Measurements from ENCODE around the gene RELN.
"Not testable (repeated sequence)": the region's sequence is repeated elsewhere in the genome, so short reads cannot be mapped to it uniquely, and the experiment has no call there.

Gene RELN

DNA sequence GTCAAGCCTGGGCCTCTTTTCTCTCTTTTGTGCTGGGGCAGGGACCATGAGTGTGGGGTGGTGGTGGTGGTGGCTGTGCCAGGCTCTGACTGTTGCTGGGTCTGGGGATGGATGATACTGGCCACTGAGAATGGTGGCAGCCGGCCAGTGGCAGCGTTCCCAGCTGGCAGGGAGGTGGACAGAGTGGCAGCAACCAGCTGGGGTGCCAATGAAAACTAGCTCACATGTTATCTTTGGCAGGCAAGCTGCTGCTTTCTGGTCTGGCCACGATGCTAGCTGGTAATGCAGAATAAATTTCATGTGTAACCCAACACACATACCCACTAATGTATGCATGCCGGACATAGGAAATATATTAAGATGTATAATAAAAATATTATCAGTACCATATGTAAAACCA, 448.4 kb downstream of the RELN start:
- DNase-seq, result no peak

DNA sequence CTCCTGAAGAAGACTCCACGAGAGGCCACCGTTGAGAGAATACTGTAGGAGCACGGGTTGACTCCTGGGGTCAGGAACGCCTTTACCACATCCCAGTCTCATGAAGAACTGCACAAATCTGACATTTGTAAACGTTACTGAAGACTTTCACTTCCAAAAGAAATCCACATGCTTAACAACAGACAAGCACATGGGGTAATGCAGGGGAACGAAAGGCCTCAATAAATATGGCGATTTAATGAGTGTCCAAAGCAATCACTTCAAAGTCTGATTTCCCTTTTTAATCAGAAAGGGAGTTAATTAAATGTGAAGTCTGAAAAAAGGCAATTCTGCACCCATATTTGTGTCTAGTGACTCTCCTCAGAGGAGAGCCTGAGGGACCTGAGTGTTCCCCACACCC, 449.1 kb downstream of the RELN start:
- no peak for DNase-seq

DNA sequence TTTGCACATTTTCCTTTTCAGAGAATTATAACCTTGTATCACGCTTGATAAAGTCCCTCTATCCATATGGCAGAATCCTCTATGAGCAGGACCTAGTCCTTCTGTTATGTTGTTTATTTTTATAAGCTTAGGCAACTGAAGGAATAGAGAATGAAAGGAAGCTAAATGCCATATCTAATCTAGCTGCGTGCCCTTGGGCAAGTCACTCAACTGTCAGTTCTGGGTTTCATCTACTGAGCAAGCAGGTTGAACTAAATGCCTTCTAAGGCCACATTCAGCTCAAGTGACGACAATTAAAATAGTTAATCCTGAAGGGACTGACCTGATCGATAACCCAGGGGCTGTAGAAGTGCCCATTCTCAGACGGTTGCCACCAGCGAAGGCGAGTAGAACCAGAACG, 449.6 kb downstream of the RELN start:
- no peak for DNase-seq

DNA sequence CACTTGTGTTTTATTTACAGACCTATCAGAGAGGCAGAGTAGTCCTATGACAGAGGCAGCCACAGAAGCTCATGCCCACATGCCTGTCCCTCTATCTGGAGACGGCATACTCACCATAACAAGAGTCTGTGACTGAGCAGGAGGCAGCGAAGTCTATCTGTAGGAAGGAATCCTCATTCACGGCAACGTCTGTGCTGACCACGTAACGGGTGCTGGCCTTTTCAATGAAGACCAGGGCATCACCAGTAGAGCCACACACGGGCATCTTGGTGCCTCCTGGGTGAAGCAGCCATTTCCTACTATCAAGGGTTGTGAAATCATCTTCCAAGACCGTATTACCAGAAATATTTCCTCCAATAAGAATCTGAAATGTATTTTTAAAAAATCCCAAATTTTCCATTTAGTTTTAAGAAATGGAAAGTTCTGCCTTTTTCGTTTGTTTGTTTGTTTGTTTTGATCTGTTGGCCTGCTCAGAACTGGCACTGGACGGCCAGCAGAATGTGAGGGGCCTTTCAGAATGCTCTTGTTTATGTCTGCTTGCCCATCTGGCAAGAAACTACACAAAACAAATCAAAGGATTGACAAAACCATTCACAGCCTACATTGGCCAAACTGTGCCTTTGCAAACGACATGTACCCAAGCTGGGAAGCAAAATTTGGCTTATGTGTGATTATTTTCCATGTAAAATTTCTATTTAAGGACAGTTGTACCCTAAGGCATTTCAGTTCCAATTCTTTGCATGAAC, 450.3 kb downstream of the RELN start:
- no peak for DNase-seq

DNA sequence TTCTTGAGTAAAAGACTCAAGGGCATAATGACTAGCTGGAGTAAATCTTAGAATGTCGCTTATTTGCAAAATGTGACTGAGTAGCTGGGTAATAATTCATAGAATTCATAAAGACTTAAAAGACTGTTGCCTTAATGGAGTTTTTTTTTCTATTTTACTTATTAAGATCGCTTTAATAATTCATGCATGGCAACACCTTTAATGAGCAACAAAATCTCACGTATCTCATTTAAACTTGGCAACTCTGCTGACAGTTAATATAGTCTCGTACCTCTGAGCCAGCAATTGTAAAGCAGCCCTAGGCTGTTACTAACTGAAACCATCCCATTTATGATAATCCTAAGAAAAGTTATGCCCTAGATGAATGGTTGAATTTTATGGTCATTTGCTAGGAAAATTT, 455.7 kb downstream of the RELN start:
- no peak for DNase-seq

DNA sequence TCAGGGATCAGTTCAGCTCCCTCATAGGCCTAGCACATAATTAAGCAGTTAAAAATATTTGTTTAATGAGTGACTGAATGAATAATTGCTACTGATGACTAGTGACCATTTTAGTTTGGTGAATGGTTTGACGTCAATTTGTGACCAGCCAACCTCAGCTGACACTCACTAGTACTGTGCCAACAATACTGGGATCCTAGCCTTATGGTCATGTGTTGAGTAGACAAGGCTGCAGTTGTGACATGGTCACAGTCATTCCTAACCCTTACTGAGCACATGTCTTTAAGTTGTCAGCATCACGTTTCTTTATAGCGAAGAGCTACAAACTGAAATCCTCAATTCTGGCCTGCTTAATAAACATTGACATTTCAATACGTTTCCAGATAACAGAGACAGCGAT, 456.5 kb downstream of the RELN start:
- no peak for DNase-seq

DNA sequence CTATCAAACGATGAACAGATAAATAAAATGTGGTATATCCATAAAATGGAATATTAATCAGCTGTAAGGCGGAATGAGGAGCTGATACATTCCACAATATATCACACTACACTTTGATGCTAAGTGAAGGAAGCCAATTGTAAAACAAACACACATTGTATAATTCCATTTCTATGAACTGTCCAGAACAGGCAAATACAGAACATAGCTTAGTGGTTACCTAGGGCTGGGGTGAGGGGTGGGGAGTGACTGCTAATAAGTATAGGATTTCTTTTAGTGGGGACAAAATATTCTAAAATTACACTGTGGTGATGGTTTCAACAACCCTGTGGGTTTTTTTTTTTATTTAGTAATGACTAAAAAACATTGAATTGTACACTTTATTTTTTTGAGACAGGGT, 461.3 kb downstream of the RELN start:
- no peak for DNase-seq

DNA sequence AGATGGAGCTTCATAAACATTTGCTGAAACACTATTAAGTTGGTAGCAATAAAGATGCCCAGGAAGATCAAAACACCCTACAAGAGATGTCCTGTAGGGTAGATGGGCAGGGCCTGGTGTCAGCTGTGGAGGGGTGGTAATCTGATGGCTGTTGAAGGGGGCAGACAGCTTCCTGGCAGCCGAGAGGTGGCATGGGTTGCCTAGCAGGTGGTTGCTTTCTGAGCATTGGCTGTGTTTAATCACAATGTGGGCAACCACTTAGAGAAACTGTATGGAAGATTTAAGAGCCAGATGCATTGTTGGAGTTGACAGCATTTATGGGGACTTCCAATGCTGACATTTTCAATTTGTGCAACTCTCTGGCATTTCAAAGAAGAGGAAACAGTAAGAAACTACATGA, 463.5 kb downstream of the RELN start:
- no peak for DNase-seq

DNA sequence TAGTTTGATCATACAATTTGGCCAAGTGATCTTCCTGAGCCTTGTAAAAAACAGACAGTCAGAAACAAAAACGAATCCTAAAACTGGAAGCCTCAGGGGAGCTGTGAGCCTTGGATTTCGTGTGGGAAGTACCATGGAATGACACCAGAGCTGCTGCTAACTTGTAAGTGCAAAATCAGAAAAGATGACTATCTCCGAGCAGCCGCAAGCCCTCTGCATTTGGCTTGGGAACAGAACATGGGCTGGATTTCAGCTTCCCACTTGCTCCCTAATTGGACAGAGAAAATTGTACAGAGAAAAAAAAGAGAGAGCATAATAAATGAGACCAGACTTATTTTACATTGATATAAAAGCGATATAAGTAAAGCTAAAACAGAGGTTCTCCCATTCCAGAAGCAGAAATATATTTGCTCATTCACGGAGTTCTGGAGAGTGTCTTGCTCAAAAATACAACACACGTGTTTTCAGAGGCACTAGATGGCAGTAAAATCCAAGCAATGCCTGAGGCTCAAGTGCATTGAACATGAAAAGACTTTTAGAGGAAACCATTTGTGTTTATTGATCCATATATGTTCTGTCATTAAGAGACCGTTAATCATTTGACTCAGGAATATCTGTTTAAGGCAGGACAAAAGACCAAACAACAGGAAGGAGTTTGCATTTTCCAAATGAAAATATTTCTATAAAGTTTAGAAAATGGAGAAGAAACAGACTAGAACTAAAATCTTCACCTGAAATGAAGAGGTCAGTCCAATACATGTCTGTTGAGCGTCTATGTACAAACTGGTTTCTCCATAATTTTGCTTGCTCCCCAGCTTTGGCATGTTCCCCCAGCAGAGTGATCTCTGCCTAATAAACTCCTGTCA, 465.2 kb downstream of the RELN start:
- no peak for DNase-seq

DNA sequence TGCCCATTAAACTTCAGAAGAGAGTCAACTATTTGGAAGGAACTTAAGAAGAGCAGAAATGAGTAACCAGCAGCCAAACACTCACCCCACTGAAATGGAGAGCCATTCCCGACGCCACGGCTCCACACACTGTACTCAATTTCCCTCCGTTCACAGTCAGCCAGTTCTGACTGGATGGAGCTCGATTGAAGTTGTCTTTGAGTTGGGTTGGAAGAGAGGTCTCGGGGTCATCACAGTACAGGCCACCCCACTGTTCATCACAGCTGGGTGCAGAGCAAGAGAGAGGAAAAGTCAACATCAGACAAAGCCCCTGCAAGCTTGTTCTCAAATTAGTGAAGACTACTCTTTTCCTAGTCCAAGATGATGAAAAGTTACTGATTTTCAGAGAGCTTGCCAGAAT, 467.5 kb downstream of the RELN start:
- DNase-seq, result no peak

DNA sequence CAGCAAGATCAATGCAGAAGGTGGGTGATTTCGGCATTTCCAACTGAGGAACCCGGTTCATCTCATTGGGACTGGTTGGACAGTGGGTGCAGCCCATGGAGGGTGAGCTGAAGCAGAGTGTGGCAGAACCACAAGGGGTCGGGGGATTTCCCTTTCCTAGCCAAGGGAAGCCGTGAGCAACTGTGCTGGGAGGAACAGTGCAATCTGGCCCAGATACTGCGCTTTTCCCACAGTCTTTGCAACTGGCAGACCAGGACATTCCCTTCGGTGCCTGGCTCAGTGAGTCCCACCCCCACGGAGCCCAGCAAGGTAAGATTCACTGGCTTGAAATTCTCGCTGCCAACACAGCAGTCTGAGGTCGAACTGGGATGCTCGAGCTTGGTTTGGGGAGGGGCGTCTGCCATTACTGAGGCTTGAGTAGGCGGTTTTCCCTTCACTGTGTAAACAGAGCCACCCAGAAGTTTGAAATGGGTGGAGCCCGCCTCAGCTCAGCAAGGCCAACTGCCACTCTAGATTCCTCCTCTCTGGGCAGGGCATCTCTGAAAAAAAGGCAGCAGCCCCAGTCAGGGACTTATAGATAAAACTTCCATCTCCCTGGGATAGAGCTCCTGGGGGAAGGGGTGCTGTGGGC, 484.8 kb downstream of the RELN start:
- no peak for DNase-seq

DNA sequence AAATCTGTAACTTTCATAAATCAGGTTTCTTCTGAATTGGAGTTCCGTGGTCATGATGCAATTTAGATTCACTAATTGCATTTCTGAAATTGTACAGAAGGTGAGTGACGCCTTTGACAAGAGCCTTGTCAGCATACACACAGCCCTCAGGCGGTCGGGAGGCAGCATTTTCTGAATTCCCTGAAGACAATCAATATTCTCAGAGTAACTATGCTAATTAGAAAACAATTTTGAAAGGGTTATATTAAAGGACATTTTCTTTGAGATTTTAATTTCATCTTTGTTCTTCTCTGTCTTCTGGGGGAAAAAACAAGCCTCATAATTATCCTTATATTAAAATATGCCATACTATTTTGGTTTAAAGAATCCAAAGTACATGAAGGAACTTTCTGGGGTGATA, 488.3 kb downstream of the RELN start:
- no peak for DNase-seq

DNA sequence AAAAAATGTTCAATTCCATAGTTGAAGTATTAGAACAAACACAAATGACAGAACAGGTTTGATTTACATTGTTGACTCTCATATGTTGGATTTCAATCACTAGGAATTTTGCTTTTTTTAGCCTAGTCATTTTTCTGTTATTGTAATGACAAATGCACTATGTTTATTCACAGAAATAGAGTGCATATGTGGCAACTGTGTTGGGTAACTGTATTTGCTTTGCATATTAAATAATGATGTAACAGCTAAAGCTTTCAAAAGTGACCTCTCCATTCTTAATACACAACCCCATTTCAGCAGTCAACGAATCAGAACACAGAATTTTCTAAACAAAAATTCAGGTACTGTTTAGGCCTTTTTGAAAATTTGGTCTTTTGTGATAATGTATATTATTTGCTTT, 489.5 kb downstream of the RELN start:
- DNase-seq, result no peak

DNA sequence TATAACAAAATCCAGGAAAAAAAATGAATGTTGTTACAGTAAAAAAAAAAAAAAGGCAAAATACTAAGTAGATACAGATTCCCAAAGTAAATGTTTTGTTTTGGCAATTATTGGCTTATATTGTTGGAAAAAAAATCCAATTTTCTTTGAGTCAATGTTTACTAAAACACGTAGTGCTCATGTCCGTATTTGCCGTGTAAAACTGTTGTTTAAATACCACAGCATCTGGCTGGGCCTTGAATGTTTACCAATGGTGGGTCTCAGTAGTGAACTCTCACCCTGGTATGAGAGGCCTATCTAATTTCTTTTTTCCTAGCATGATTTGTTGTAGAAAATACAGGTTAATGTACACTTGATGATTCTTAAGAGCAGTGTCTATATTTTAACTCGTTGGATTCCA, 502.0 kb downstream of the RELN start:
- no peak for DNase-seq

DNA sequence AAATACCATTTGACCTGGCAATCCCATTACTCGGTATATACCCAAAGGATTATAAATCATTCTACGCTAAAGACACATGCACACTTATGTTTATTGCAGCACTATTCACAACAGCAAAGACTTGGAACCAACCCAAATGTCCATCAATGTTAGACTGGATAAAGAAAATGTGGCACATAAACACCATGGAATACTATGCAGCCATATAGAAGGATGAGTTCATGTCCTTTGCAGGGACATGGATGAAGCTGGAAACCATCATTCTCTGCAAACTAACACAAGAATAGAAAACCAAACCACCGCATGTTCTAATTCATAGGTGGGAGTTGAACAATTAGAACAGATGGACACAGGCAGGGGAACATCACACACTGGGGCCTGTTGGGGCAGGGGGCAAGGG, 502.6 kb downstream of the RELN start:
- not testable (repeated sequence) for DNase-seq

DNA sequence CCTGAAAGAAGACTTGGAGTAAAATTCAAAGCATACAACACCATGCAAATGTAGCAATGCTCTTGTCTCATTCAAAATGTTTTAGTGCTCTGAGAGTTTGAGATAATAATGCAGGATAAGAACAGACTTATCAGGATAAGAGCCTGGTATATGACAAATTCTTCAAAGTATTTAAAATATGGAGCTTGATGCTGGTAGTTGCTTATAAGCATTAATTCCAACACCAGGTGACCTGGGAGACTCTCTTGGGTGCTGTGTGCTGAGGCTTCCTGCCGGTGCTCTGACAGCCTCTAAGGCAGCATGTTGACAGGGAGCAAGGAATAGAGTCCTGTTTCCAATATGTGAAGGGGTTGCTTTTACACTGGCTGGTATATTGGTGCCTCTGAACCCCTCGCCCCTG, 508.7 kb downstream of the RELN start:
- no peak for DNase-seq

DNA sequence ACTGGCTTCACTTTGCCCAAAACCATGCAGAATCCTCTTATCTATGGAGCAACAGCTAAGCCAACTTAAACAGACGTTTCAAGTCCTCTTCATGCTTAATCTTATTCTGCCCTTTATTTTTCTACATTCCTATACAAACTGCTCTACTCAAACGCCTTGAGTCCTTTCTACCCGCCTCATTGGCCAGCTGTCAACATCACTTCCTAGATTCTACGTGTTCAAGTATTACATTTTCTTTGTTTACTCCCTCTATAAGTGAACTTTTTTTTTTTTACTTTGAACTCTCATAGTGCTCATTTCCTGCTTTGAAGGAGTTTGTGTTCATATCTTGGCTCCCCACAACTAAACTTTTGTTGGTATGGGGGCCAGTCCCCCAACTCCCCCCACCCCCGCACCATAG, 514.5 kb downstream of the RELN start:
- no peak for DNase-seq

DNA sequence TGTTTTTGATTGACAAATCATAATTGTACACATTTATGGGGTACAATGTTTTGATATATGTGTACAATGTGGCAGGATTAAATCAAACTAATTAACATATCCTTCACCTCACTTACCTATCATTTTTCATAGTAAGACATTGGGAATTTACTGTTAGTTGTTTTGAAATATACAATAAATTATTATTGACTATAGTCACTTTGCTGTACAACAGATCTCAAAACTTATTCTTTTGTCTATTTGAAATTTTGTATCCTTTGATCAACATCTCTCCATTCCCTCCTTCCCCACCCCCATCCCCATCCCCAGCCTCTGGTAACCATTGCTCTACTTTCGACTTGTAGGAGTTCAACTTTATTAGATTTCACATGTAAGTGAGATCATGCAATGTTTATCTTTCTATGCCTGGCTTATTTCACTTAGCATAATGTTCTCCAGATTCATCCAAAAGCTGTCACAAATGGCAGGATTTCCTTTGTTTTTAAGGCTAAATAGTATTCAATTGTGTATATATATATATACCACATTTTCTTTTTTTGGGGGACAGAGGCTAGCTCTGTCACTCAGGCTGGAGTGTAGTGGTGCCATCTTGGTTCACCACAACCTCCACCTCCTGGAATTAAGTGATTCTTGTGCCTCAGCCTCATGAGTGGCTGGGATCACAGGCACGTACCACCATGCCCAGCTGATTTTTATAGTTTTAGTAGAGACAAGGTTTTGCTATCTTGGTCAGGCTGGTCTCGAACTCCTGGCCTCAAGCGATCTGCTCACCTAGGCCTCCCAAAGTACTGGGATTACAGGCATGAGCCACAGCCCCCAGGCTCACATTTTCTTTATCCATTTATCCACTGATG, 520.1 kb downstream of the RELN start:
- DNase-seq, result no peak

DNA sequence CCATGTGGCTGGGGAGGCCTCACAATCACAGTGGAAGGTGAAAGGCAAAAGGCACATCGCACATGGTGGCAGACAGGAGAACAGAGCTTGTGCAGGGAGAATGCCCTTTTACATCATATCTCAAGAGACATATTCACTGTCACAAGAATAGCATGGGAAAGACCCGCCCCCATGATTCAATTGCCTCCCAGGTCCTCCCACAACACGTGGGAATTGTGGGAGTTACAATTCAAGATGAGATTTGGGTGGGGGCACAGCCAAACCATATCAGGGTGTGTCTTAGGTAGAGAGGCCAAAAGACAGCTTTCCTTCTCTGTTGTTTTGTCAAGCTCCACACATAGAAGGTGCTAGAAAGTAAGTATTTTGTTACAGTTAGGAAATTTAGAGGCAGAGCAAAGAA, 522.6 kb downstream of the RELN start:
- no peak for DNase-seq

DNA sequence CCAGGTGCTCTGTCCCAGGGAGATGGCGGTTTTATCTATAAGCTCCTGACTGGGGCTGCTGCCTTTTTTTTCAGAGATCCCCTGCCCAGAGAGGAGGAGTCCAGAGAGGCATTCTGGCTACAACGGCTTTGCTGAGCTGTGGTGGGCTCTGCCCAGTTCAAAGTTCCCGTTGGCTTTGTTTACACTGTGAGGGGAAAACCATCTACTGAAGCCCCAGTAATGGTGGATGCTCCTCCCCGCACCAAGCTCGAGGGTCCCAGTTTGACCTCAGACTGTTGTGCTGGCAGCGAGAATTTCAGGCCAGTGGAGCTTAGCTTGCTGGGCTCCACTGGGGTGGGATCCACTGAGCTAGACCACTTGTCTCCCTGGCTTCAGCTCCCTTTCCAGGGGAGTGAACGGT, 527.1 kb downstream of the RELN start:
- no peak for DNase-seq

DNA sequence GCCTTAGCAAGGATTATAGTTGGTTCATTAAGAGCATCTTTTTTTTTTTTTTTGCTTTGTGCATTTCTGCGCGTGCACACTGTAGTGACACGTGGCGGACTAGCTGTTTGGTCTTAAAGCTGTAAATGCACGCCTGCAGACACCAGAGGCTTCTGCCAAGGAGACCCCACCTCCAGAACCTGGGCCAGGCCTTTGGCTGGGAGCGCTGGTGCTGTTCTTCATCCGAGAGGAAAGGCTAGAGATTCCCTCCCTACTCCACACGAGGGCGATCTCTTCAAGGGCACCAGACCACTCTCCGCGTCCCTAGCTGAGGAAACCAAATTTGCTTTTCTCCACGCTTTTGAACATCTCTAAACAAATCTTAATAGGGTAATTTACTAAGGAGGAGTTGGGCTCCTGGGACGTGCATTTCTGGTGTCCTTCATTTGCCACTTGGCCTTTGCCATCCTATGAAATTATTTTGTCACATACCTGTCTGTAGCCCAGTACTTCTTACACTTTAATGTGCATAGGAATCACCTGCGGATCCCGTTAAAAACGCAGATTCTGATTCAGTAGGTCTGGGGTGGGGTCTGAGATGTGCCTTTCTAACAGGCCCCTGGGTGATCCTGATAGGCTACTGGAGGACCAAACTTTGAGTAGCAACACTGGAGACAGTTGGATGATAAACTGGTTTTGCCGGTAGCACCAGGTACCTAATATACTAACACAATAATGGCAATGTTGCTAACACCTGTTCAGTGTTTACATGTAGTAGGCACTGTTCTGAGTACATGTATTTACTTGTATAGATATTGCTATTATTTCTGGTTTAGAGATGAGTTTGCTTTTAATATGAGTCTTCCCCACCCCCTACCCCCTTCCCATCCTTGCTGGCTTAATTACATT, 542.1 kb downstream of the RELN start:
- no peak for DNase-seq

DNA sequence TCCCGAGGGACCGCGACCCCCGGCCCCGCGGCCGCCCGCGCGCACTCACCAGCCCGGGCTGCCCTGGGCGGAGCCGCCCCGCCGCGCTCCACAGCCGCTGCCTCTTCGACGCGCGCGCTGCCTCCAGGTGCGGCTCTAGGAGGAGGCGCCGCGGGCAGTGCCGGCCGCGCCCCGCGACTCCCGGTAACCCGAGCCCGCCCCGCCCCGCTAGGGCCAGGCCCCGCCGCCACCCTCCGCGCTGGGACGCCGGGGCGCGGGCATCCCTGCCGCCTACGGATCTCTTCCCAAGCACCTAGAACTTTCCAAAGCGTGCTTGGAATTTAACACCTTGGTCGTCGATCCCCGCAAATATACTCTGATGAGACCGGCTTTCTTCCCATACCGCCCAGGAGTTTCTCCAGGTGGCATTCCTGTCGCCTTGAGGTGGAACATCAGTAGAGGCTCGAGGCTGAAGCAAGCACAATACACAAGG, 543.4 kb downstream of the RELN start, which contains the start of gene SLC26A5:
Gene SLC26A5 (minus strand): TSS at position 159 of the 472 bp plus-strand sequence. CDS start 24,693 bp downstream, outside the sequence.
- no peak for DNase-seq

All from SIG-M5 (cell line).